Progenitor cell of endocrine pancreas (in vitro differentiated cells): ENCODE measurements around the gene CTAGE9. TPM values are rescaled to one million over a fixed set of nuclear protein-coding genes. Genes with fewer than 3 reads are reported as not detected.

Experiments
- DNase-seq: peaks from one replicate; pipeline ENCODE4 v3.0.0; 2021; ENCODE audit warnings: low spot score; ENCODE audit not compliant: unreplicated experiment
- H3K27ac Mint-ChIP-seq: 2 replicates; pipeline ENCODE4 v1.8.0; 2021; ENCODE audit warnings: mild to moderate bottlenecking, moderate library complexity, mixed read lengths
- H3K27me3 Mint-ChIP-seq: 2 replicates; pipeline ENCODE4 v1.8.0; 2021; ENCODE audit warnings: mixed read lengths
- H3K36me3 Mint-ChIP-seq: 2 replicates; pipeline ENCODE4 v1.8.0; 2022; ENCODE audit warnings: mixed read lengths; ENCODE audit not compliant: insufficient read depth
- H3K4me1 Mint-ChIP-seq: 2 replicates; pipeline ENCODE4 v1.8.0; 2021; ENCODE audit warnings: low read depth, mixed read lengths
- H3K4me3 Mint-ChIP-seq: 2 replicates; pipeline ENCODE4 v1.8.0; 2021; ENCODE audit warnings: low read depth, mild to moderate bottlenecking, moderate library complexity, mixed read lengths
- H3K9me3 Mint-ChIP-seq: 2 replicates; pipeline ENCODE4 v1.8.0; 2021; ENCODE audit warnings: low read depth, mixed read lengths
- total RNA-seq: library from RNA; stranded (reverse); gene quantifications from 2 replicates; pipeline ENCODE4 v1.2.1, GENCODE V29; 2021
- TF ChIP-seq, protein P1 (sequence below): fragments of 200-600 bp; sonication (generic); IDR thresholded peaks from one replicate; pipeline ENCODE4 v1.5.0; 2021; ENCODE audit warnings: antibody characterized with exemption, mild to moderate bottlenecking; ENCODE audit not compliant: unreplicated experiment

CTAGE9 gene
- total RNA-seq, 1 donor from 2014 or later, result not detected

DNA sequence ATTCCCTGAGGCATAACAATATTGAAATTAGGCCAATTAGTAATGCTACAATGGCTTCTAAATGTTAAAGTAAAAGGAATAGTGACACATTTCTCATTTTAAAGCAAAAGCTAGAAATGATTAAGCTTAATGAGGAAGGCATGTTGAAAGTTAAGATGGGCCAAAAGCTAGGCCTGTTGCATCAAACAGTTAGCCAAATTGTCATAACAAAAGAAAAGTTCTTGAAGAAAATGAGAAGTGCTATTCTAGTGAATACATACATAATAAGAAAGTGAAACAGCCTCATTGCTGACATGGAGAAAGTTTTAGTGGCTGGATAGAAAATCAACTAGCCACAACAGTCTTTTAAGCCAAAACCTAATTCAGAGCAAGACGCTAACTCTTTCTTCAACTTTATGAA lies 22.5 kb downstream of the CTAGE9 start:
- Mint-ChIP-seq H3K4me1 (no peaks in the 10 kb centered on the region), H3K36me3 (no peaks in the 10 kb centered on the region)

DNA sequence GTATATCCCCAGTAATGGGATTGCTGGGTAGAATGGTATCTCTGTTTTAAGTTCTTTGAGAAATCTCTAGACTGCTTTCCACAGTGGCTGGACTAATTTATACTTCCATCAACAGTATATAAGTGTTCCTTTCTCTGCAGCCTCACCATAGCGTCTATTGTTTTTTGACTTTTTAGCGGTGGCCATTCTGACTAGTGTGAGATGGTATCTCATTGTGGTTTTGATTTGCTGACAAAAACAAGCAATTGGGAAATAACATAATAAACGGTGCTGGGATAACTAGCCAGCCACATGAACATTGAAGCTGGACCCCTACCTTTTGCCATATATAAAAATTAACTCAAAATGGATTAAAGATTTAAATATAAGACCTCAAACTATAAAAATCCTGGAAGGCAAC lies 23.8 kb downstream of the CTAGE9 start:
- Mint-ChIP-seq H3K36me3 (no peaks in the 10 kb centered on the region), H3K27ac (no peak overlapping the region), H3K4me1 (no peaks in the 10 kb centered on the region), H3K27me3 (peaks cover 5% of the 10 kb centered on the region), H3K9me3 (no peaks in the 10 kb centered on the region), H3K4me3 (no peak overlapping the region)
- TF ChIP-seq, protein P1, sequence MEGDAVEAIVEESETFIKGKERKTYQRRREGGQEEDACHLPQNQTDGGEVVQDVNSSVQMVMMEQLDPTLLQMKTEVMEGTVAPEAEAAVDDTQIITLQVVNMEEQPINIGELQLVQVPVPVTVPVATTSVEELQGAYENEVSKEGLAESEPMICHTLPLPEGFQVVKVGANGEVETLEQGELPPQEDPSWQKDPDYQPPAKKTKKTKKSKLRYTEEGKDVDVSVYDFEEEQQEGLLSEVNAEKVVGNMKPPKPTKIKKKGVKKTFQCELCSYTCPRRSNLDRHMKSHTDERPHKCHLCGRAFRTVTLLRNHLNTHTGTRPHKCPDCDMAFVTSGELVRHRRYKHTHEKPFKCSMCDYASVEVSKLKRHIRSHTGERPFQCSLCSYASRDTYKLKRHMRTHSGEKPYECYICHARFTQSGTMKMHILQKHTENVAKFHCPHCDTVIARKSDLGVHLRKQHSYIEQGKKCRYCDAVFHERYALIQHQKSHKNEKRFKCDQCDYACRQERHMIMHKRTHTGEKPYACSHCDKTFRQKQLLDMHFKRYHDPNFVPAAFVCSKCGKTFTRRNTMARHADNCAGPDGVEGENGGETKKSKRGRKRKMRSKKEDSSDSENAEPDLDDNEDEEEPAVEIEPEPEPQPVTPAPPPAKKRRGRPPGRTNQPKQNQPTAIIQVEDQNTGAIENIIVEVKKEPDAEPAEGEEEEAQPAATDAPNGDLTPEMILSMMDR, result no peak
- DNase-seq, result no peak

More for the DNA sequence above, 22.5 kb downstream of the CTAGE9 start:
- peaks cover 5% of the 10 kb centered on the region for H3K27me3 Mint-ChIP-seq
- H3K4me3 Mint-ChIP-seq, result no peak overlapping the region
- DNase-seq, result no peak
- H3K9me3 Mint-ChIP-seq, result no peaks in the 10 kb centered on the region
- TF ChIP-seq, protein P1, result no peak
- no peak overlapping the region for H3K27ac Mint-ChIP-seq

DNA sequence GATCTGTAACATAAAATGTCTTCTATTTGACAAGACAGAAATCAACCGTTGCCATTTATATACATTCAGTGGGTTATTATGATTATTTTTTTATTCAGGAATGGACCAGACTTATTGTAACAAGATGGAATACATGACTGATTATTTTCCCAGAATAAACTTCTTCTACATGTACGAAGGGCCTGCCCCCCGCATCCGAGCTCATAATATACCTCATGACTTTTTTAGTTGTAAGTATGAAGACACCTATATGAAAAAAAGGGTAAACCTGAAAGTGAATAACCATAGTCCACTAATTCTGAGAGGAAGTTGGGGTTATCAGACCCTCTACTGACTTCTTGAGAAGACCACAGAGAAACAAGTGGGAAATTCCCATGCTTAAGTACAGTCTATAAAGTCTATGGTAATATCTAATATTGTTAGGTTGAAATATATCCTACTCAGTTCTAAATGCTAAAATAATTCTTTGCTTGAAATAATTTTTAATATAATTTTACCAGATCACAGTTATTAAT lies 25.5 kb downstream of the CTAGE9 start:
- DNase-seq, result no peak
- no peaks in the 10 kb centered on the region for H3K9me3 Mint-ChIP-seq
- H3K27me3 Mint-ChIP-seq, result peaks cover 5% of the 10 kb centered on the region
- no peak overlapping the region for H3K27ac Mint-ChIP-seq
- H3K4me1 Mint-ChIP-seq, result no peaks in the 10 kb centered on the region
- TF ChIP-seq, protein P1, result no peak
- no peaks in the 10 kb centered on the region for H3K36me3 Mint-ChIP-seq
- no peak overlapping the region for H3K4me3 Mint-ChIP-seq

DNA sequence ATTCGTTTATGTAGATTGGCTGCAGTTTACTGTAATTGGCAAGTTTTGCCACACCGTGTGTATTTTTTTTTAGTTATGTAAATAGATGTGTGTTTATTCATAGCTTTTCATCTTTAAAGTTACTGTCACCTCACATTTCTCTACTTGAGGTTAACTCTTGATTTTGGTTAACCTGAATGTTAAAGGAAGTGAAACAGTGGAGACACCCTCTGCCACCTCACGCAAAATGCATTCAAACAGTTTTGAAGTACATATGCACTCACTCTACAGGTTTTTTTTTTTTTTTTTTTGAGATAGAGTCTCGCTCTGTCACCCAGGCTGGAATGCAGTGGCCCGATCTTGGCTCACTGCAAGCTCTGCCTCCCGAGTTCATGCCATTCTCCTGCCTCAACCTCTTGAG lies 27.3 kb downstream of the CTAGE9 start:
- no peak for DNase-seq
- no peak overlapping the region for H3K27ac Mint-ChIP-seq
- no peak overlapping the region for H3K4me3 Mint-ChIP-seq
- no peaks in the 10 kb centered on the region for H3K27me3 Mint-ChIP-seq
- no peaks in the 10 kb centered on the region for H3K36me3 Mint-ChIP-seq
- no peaks in the 10 kb centered on the region for H3K4me1 Mint-ChIP-seq
- TF ChIP-seq, protein P1, result no peak
- no peaks in the 10 kb centered on the region for H3K9me3 Mint-ChIP-seq

DNA sequence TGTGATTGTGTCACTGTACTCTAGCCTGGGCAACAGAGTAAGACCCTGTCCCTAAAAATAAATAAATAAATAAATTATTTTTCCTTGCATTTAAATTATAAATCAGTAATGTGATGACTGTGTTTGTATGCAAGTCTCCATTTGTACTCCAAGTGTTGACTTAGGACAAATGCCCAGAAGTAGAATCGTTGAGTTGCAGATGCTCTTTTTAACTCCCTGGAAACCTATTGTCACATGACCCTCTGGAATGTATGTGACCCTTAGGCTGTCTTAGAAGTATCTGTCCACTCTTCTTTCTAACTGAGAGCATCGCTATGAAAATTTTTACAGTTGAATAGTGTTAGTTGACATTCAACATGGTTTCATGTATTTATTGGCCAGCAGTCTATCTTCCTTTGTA lies 28.4 kb downstream of the CTAGE9 start:
- Mint-ChIP-seq H3K36me3 (no peaks in the 10 kb centered on the region), H3K9me3 (no peaks in the 10 kb centered on the region), H3K4me1 (no peaks in the 10 kb centered on the region), H3K4me3 (no peak overlapping the region), H3K27me3 (no peaks in the 10 kb centered on the region), H3K27ac (no peak overlapping the region)
- DNase-seq, result no peak
- TF ChIP-seq, protein P1, result no peak
